NCI-H128 (cell line): ENCODE data around the gene ADAM23.

ENCODE experiments used
- DNase-seq: peaks from one replicate; lab custom pipeline; 2025; ENCODE audit not compliant: unreplicated experiment; lab: John Stamatoyannopoulos, UW

Gene ADAM23

GRCh38 chr2:206635015-206635414 lies 191.7 kb downstream of the ADAM23 start:
- DNase-seq = no peak

- DNase-seq = no peak
Measured at GRCh38 chr2:206639636-206640035, 196.3 kb downstream of the ADAM23 start.

- DNase-seq = no peak
Measured at GRCh38 chr2:206641226-206641625, 197.9 kb downstream of the ADAM23 start.

- DNase-seq = no peak
Measured at GRCh38 chr2:206642075-206643025, 199.0 kb downstream of the ADAM23 start, which contains the start of gene FAM237A. Gene FAM237A (plus strand): TSS chr2:206642487. CDS start chr2:206644237, 1,750 bp downstream.

- DNase-seq = no peak
Measured at GRCh38 chr2:206647985-206648384, 204.7 kb downstream of the ADAM23 start.

- no peak for DNase-seq
Measured at GRCh38 chr2:206657087-206657486, 213.8 kb downstream of the ADAM23 start.

- no peak for DNase-seq
Measured at GRCh38 chr2:206665251-206665650, 221.9 kb downstream of the ADAM23 start.
